Ovary (tissue), 9 donors: ENCODE data around the gene GPD1. TPM values are rescaled to one million over a fixed set of nuclear protein-coding genes. Genes with fewer than 3 reads are reported as not detected.
A peak's percentile ranks its signal among the peaks of the same experiment; 100 is the strongest.

Experiments
- DNase-seq, 5 donors: peaks; one replicate each; pipeline ENCODE4 v3.0.0-alpha.2; 2019 to 2020
- H3K27ac ChIP-seq, 2 donors: fragments of 200-600 bp; one replicate each; pipeline versions ENCODE4 v1.5.1 to v1.8.0; 2019 to 2022
- H3K27me3 ChIP-seq: fragments of 200-600 bp; one replicate; pipeline ENCODE4 v1.8.0; 2022
- H3K36me3 ChIP-seq: fragments of 200-600 bp; sonication (generic); one replicate; pipeline ENCODE4 v1.5.1; 2019
- H3K4me1 ChIP-seq: one replicate; pipeline ENCODE4 v1.8.1; 2013; ENCODE audit warnings: mild to moderate bottlenecking, moderate library complexity; ENCODE audit not compliant: insufficient read depth
- H3K4me3 ChIP-seq: fragments of 200-600 bp; sonication (generic); one replicate; pipeline ENCODE4 v1.5.1; 2017
- H3K9me3 ChIP-seq, 2 donors: fragments of 200-600 bp in 1 of 2; sonication (generic) in 1 of 2; one replicate each; pipeline versions ENCODE4 v1.5.1 to v1.8.1; 2013 to 2019; ENCODE audit warnings: mild to moderate bottlenecking in 1 of 2, moderate library complexity in 1 of 2
- EP300 ChIP-seq: sonication (generic); formaldehyde crosslinking; IDR thresholded peaks from one replicate; pipeline ENCODE4 v1.6.1; 2017; ENCODE audit warnings: antibody characterized with exemption
- POLR2A ChIP-seq: fragments of 450-650 bp; IDR thresholded peaks from one replicate; pipeline ENCODE4 v1.6.1; 2017; ENCODE audit warnings: antibody characterized with exemption, mild to moderate bottlenecking, moderate library complexity
- WGBS, 3 donors: extraction: QIAGEN DNeasy Blood & Tissue Kit in 1 of 3; methylation state at CpG; one replicate each; pipeline versions ENCODE4 v1.1.5 to v1.1.7; 2013 to 2017; 5-methylcytosine and 5-hydroxymethylcytosine counted together
- intact Hi-C, 4 donors: fragments of 100-400 bp; cut with DNase I; formaldehyde crosslinking; loops; one replicate each; pipeline versions ENCODE4 v1.11.0 to v1.15.1; 2022 to 2023
- polyA plus RNA-seq, 2 donors: library from polyadenylated mRNA; stranded (reverse); fragments of 200-250 nt in 1 of 2; fragments of 350-450 nt in 1 of 2; fragmentation: Illumina TruSeq in 1 of 2; extraction: RNeasy Lipid Tissue Mini Kit (QIAGEN cat#74804) in 1 of 2; gene quantifications; one replicate each; pipeline ENCODE4 v1.2.3, GENCODE V29; 2013 to 2014
- total RNA-seq, 7 donors: library from RNA; depleted of rRNA in 2 of 7; stranded (reverse); fragments of >200 nt in 2 of 7; fragmentation: NEBNext Ultra II Directional in 3 of 7; extraction: Animal tissue kit (Norgen Biotek cat#: 25700) in 3 of 7; gene quantifications; one replicate each; pipeline versions ENCODE4 v1.1.0 to v1.2.4, GENCODE V29; 2016 to 2023
- TF ChIP-seq, protein P1 (sequence below), 3 donors: fragments of 450-650 bp in 2 of 3; fragments of 200-600 bp in 1 of 3; IDR thresholded peaks; one replicate each; pipeline versions ENCODE4 v1.5.1 to v1.8.0; 2016 to 2022; ENCODE audit warnings: antibody characterized with exemption in 3 of 3, mild to moderate bottlenecking in 1 of 3
- donor health status: DM: no; HTN: no; CAD: no; lungs with moderate emphysema.
- donor health status: DM: no; HTN: no; CAD: no.
- donor health status: Bipolar disorder and iron deficiency.
- donor health status: DM: yes; HTN: yes; CAD: no.
- donor health status: DM: no; HTN: no; CAD: no.
- donor health status: DM: yes; HTN: yes; CAD: no.

GPD1 gene
- total and polyA plus RNA-seq, 9 donors = 0.10 to 9.4 (median 0.46) TPM

DNA sequence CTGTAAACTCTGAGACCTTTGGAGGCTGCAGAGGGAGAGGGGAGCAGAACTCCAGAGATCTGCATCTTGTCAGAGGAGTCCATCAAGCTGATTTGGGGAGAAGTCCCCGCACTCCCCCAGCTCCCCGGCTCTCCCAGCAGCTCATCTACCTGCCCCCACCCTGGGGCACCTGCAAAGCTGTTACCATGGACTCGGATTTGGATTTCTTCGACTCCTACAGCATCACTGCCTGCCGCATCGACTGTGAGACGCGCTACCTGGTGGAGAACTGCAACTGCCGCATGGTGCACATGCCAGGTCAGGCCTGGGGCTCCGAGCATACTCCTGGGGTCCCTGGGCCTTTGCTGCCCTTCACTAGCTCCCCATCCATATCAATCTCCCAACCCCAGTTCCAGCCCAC is 25.5 kb upstream of the GPD1 start:
- H3K27ac ChIP-seq = no peak overlapping the region

DNA sequence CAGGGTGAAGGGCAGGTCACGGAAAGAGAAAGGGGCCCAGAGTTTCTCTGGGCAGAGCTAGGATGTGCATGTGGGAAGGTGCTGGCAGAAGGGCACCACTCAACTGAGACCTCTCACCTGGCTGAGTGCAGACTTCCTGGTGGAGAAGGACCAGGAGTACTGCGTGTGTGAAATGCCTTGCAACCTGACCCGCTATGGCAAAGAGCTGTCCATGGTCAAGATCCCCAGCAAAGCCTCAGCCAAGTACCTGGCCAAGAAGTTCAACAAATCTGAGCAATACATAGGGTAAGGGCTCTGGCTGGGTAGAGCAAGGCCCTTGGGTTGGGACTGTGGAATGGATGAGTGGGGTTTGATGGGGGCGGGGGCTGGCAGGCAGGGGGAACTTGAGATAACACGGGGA is 24.0 kb upstream of the GPD1 start:
- no peaks in the 10 kb centered on the region for H3K27me3 ChIP-seq
- no peak overlapping the region for H3K27ac ChIP-seq
- H3K36me3 ChIP-seq = no peaks in the 10 kb centered on the region
- H3K4me1 ChIP-seq = peaks cover 2% of the 10 kb centered on the region
- intact Hi-C loops = loop anchor here in 3 of 4 donors (5.0 to 10.0 kb wide), 5 partner anchors 93 to 305 kb away; no protein-coding TSS in a partner anchor
- no peak overlapping the region for H3K4me3 ChIP-seq
- DNase-seq = peak in 1 of 5 donors; percentile 6
- 83 to 90% (median 86%) methylated on average over 5 of the region's 5 CpGs for WGBS, 3 donors
- no peaks in the 10 kb centered on the region for H3K9me3 ChIP-seq
- TF ChIP-seq POLR2A = no peak
- no peak for TF ChIP-seq EP300
- TF ChIP-seq, protein P1, sequence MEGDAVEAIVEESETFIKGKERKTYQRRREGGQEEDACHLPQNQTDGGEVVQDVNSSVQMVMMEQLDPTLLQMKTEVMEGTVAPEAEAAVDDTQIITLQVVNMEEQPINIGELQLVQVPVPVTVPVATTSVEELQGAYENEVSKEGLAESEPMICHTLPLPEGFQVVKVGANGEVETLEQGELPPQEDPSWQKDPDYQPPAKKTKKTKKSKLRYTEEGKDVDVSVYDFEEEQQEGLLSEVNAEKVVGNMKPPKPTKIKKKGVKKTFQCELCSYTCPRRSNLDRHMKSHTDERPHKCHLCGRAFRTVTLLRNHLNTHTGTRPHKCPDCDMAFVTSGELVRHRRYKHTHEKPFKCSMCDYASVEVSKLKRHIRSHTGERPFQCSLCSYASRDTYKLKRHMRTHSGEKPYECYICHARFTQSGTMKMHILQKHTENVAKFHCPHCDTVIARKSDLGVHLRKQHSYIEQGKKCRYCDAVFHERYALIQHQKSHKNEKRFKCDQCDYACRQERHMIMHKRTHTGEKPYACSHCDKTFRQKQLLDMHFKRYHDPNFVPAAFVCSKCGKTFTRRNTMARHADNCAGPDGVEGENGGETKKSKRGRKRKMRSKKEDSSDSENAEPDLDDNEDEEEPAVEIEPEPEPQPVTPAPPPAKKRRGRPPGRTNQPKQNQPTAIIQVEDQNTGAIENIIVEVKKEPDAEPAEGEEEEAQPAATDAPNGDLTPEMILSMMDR (IDR thresholded peaks at IDR 0.05) = no peak

More for the DNA sequence above, 25.5 kb upstream of the GPD1 start:
- no peaks in the 10 kb centered on the region for H3K4me1 ChIP-seq
- WGBS, 3 donors = 92 to 96% (median 94%) methylated on average over 10 of the region's 10 CpGs
- H3K27me3 ChIP-seq = no peaks in the 10 kb centered on the region
- intact Hi-C loops = loop anchor here in 3 of 4 donors (5.0 to 10.0 kb wide), 5 partner anchors 94 to 303 kb away; no protein-coding TSS in a partner anchor
- peak in 1 of 5 donors; percentile 23 for DNase-seq
- no peak for TF ChIP-seq POLR2A
- TF ChIP-seq EP300 = no peak
- TF ChIP-seq, protein P1 (IDR thresholded peaks at IDR 0.05) = no peak
- H3K4me3 ChIP-seq = no peak overlapping the region
- H3K36me3 ChIP-seq = no peaks in the 10 kb centered on the region
- no peaks in the 10 kb centered on the region for H3K9me3 ChIP-seq

DNA sequence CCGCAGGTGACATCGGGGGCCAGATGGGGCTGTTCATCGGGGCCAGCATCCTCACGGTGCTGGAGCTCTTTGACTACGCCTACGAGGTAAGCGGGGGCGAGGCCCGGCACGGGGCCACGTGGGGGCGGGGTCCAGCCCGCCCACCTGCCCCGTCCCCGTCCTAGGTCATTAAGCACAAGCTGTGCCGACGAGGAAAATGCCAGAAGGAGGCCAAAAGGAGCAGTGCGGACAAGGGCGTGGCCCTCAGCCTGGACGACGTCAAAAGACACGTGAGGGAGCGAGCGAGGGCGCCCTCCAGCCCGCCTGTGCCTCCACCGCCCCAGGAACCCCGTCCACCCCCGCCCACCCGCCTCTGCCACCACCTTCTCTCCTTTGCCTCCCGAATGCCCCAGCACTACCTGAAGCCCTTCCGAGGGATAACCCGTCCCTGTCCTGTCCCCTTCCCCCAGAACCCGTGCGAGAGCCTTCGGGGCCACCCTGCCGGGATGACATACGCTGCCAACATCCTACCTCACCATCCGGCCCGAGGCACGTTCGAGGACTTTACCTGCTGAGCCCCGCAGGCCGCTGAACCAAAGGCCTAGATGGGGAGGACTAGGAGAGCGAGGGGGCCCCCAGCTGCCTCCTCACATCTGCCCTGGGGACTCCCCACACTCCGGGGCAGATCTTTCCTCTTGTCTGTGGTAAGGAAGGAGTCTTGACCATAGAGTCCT is 22.6 kb upstream of the GPD1 start:
- H3K27me3 ChIP-seq = no peaks in the 10 kb centered on the region
- H3K4me1 ChIP-seq = peaks cover 2% of the 10 kb centered on the region
- DNase-seq = peak in 3 of 5 donors; percentile 37 to 50 (median 43)
- H3K27ac ChIP-seq = no peak overlapping the region
- no peak overlapping the region for H3K4me3 ChIP-seq
- H3K36me3 ChIP-seq = no peaks in the 10 kb centered on the region
- 38 to 51% (median 39%) methylated on average over 39 to 46 of the region's 46 CpGs for WGBS, 3 donors
- no peak for TF ChIP-seq POLR2A
- TF ChIP-seq, protein P1 (IDR thresholded peaks at IDR 0.05) = no peak
- TF ChIP-seq EP300 = no peak
- intact Hi-C loops = loop anchor here in 1 of 4 donors (10.0 kb wide), 1 partner anchor 234 kb away; no protein-coding TSS in a partner anchor
- H3K9me3 ChIP-seq = no peaks in the 10 kb centered on the region

DNA sequence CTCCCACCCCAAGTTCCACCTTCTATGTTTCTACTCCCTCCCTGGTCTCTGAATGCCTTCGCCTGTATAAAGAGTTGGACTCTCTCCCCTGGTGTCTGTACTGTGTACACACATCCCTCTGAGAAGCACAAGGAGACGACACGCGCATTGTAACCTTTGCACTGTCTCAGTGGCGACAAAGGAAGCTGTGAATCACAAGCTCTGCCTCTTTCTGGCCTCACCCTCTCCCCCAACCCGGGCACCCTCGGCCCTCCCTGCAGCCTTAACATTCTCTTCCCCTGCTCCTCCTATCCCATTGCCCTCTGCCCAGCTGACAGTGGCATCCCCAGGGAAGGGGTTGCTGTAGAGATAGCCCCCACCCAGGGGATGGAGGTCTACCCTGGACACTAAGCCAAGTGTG is 21.2 kb upstream of the GPD1 start:
- no peak overlapping the region for H3K4me3 ChIP-seq
- H3K9me3 ChIP-seq = no peaks in the 10 kb centered on the region
- H3K4me1 ChIP-seq = peaks cover 2% of the 10 kb centered on the region
- TF ChIP-seq, protein P1 (IDR thresholded peaks at IDR 0.05) = no peak
- no peak for TF ChIP-seq POLR2A
- TF ChIP-seq EP300 = no peak
- H3K36me3 ChIP-seq = no peaks in the 10 kb centered on the region
- WGBS, 3 donors = 76 to 79% (median 78%) methylated on average over 7 of the region's 7 CpGs
- DNase-seq = peak in 1 of 5 donors; percentile 31
- H3K27me3 ChIP-seq = no peaks in the 10 kb centered on the region
- intact Hi-C loops = loop anchor here in 1 of 4 donors (10.0 kb wide), 1 partner anchor 232 kb away; no protein-coding TSS in a partner anchor
- H3K27ac ChIP-seq = no peak overlapping the region
